ENCODE results near the gene VKORC1L1.
"Not testable (repeated sequence)": the region's sequence is repeated elsewhere in the genome, so short reads cannot be mapped to it uniquely, and the experiment has no call there.

VKORC1L1 gene

GRCh38 chr7:65923316-65923715, 50.4 kb downstream of the VKORC1L1 start:
- Histone ChIP-seq H3K9me3 (ENCODE audit: control insufficient read depth, insufficient read depth, low read length) (no peaks in the 10 kb centered on the region), H3K4me3 (ENCODE audit: low read depth, low read length) (no peak overlapping the region), H3K4me1 (ENCODE audit: control insufficient read depth, insufficient read depth, low read length) (no peaks in the 10 kb centered on the region), H3K27me3 (ENCODE audit: control insufficient read depth, insufficient read depth, low read length) (no peaks in the 10 kb centered on the region), H3K9ac (ENCODE audit: low read depth, low read length) (no peak overlapping the region), H3K36me3 (ENCODE audit: control insufficient read depth, insufficient read depth, low read length) (no peaks in the 10 kb centered on the region)

- H3K9me3 ChIP-seq (ENCODE audit: control insufficient read depth, insufficient read depth, low read length): no peaks in the 10 kb centered on the region
- H3K4me1 ChIP-seq (ENCODE audit: control insufficient read depth, insufficient read depth, low read length): no peaks in the 10 kb centered on the region
- no peaks in the 10 kb centered on the region for H3K27me3 ChIP-seq (ENCODE audit: control insufficient read depth, insufficient read depth, low read length)
- no peak overlapping the region for H3K4me3 ChIP-seq (ENCODE audit: low read depth, low read length)
- no peak overlapping the region for H3K9ac ChIP-seq (ENCODE audit: low read depth, low read length)
- no peaks in the 10 kb centered on the region for H3K36me3 ChIP-seq (ENCODE audit: control insufficient read depth, insufficient read depth, low read length)
Observed at GRCh38 chr7:65924193-65924592, 51.3 kb downstream of the VKORC1L1 start.

GRCh38 chr7:65925040-65925439, 52.2 kb downstream of the VKORC1L1 start:
- H3K36me3 ChIP-seq (ENCODE audit: control insufficient read depth, insufficient read depth, low read length): no peaks in the 10 kb centered on the region
- no peaks in the 10 kb centered on the region for H3K9me3 ChIP-seq (ENCODE audit: control insufficient read depth, insufficient read depth, low read length)
- peak overlapping the region; percentile 6 for H3K9ac ChIP-seq (ENCODE audit: low read depth, low read length)
- no peaks in the 10 kb centered on the region for H3K4me1 ChIP-seq (ENCODE audit: control insufficient read depth, insufficient read depth, low read length)
- no peaks in the 10 kb centered on the region for H3K27me3 ChIP-seq (ENCODE audit: control insufficient read depth, insufficient read depth, low read length)
- no peak overlapping the region for H3K4me3 ChIP-seq (ENCODE audit: low read depth, low read length)

DNA sequence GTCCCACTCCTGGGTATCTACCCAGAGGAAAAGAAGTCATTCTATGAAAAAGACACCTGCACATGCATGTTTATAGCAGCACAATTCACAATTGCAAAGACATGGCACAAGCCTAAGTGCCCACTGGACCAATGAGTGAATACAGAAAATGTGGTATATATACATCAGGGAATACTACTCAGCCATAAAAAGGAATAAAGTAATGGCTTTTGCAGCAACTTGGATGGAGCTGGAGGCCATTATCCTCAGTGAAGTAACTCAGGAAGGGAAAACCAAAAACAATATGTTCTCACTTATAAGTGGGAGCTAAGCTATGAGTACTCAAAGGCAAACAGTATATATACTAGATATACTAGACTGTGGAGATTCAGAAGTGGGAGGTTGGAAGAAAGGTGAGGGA, 53.7 kb downstream of the VKORC1L1 start:
- Histone ChIP-seq H3K4me1 (ENCODE audit: control insufficient read depth, insufficient read depth, low read length) (no peaks in the 10 kb centered on the region), H3K9ac (ENCODE audit: low read depth, low read length) (no peak overlapping the region), H3K27me3 (ENCODE audit: control insufficient read depth, insufficient read depth, low read length) (no peaks in the 10 kb centered on the region), H3K9me3 (ENCODE audit: control insufficient read depth, insufficient read depth, low read length) (no peaks in the 10 kb centered on the region), H3K36me3 (ENCODE audit: control insufficient read depth, insufficient read depth, low read length) (no peaks in the 10 kb centered on the region), H3K4me3 (ENCODE audit: low read depth, low read length) (no peak overlapping the region)

DNA sequence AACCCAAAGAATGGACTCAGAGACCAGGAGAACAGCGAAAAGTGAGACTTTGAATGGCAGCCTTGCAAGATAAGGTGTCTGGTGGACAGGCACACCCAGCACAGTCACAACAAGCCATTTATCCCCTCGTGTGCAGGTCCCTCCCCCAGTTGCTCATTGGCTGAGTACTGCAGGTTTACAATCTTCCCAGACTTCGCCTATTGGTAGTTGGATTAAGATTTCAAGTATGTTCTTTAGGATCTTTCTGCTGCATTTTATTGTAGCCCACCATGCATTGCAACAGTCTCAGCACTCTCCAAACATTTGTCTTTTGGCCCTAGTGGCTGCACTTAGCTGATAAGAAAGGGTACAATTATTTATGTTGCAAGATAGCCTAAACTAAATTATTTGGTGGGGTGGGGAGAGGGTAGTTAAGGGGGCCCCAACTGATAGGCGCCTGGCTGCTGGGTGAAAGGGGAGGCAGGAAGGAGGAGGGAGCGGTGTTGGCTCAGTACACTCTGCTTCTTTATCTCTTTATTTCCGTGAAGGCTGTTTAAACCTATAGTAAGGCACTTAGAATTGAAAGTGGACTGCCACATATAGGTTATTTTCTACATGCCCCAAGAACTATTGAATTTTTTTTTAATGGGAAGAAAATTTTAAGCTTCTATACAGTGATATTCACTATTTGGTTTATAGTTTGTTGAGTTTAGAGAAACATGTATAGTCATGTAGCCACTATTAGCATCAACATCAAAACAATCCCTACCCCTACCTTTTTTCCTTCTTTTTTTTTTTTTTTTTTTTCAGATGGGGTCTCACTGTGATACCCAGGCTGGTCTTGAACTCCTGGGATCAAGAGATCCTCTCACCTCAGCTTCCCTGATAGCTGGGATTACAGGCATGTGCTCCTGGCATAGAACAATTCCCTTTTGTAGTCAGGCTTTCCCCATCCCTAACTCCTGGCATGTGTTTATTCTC, 54.9 kb downstream of the VKORC1L1 start:
- Histone ChIP-seq H3K9ac (ENCODE audit: low read depth, low read length) (no peak overlapping the region), H3K4me1 (ENCODE audit: control insufficient read depth, insufficient read depth, low read length) (no peaks in the 10 kb centered on the region), H3K4me3 (ENCODE audit: low read depth, low read length) (no peak overlapping the region), H3K36me3 (ENCODE audit: control insufficient read depth, insufficient read depth, low read length) (no peaks in the 10 kb centered on the region), H3K9me3 (ENCODE audit: control insufficient read depth, insufficient read depth, low read length) (no peaks in the 10 kb centered on the region), H3K27me3 (ENCODE audit: control insufficient read depth, insufficient read depth, low read length) (no peaks in the 10 kb centered on the region)

- no peaks in the 10 kb centered on the region for H3K36me3 ChIP-seq (ENCODE audit: control insufficient read depth, insufficient read depth, low read length)
- H3K9me3 ChIP-seq (ENCODE audit: control insufficient read depth, insufficient read depth, low read length): no peaks in the 10 kb centered on the region
- H3K4me1 ChIP-seq (ENCODE audit: control insufficient read depth, insufficient read depth, low read length): no peaks in the 10 kb centered on the region
- no peak overlapping the region for H3K9ac ChIP-seq (ENCODE audit: low read depth, low read length)
- no peaks in the 10 kb centered on the region for H3K27me3 ChIP-seq (ENCODE audit: control insufficient read depth, insufficient read depth, low read length)
- H3K4me3 ChIP-seq (ENCODE audit: low read depth, low read length): no peak overlapping the region
Observed at GRCh38 chr7:65931685-65932084, 58.8 kb downstream of the VKORC1L1 start.

- Histone ChIP-seq H3K27me3 (ENCODE audit: control insufficient read depth, insufficient read depth, low read length) (no peaks in the 10 kb centered on the region), H3K4me3 (ENCODE audit: low read depth, low read length) (no peak overlapping the region)
Observed at GRCh38 chr7:65937296-65937695, 64.4 kb downstream of the VKORC1L1 start.

DNA sequence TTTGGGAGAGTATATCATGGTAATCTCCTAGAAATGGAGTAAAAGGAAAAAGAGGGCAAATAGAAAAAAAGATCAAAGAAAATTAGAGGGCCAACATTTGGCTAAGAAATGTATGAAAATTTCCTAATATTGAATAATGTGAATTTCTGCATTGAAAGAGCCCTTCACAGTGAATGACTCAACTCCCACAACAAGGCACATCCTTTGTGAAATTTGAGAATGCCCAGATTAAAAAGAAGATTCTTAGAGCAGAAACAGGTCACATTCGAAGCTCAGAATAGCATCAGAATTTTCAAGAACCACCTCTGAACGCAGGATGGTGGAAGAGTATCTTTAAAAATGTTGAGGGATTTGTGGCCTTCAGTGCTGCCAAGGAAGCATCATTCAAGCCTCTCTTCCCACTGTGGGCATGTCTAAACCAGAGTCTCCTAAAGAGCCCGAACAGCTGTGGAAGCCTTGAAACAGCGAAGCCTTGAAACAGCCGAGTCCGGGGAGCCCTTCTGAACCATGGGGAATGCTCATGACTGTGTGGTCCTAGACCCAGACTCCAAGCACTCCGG, 65.5 kb downstream of the VKORC1L1 start:
- no peak overlapping the region for H3K4me3 ChIP-seq (ENCODE audit: low read depth, low read length)
- H3K4me1 ChIP-seq (ENCODE audit: control insufficient read depth, insufficient read depth, low read length): no peaks in the 10 kb centered on the region
- H3K36me3 ChIP-seq (ENCODE audit: control insufficient read depth, insufficient read depth, low read length): no peaks in the 10 kb centered on the region
- no peak overlapping the region for H3K9ac ChIP-seq (ENCODE audit: low read depth, low read length)
- no peaks in the 10 kb centered on the region for H3K27me3 ChIP-seq (ENCODE audit: control insufficient read depth, insufficient read depth, low read length)
- H3K9me3 ChIP-seq (ENCODE audit: control insufficient read depth, insufficient read depth, low read length): no peaks in the 10 kb centered on the region

More at GRCh38 chr7:65937296-65937695, 64.4 kb downstream of the VKORC1L1 start:
- Histone ChIP-seq H3K4me1 (ENCODE audit: control insufficient read depth, insufficient read depth, low read length) (no peaks in the 10 kb centered on the region), H3K9ac (ENCODE audit: low read depth, low read length) (no peak overlapping the region), H3K36me3 (ENCODE audit: control insufficient read depth, insufficient read depth, low read length) (no peaks in the 10 kb centered on the region), H3K9me3 (ENCODE audit: control insufficient read depth, insufficient read depth, low read length) (no peaks in the 10 kb centered on the region)

DNA sequence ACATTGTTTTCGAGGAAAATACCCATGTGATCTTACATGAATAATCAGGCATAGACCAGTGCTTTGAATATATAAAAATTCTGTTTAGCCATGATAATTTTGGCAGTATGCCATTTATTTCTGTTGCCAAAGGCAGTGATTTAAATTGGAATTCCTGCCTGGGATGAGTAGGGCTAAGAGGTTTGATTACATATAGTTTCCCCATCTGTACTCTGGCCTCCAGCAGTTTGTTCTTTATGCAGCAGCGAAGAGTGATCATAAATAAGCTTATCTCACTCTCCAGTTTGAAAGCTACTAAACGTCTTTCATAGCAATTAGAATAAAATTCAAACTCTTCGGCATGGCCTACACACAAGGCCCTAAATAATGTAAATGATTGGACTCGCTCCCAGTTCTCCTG, 72.9 kb downstream of the VKORC1L1 start:
- not testable (repeated sequence) for H3K9ac ChIP-seq (ENCODE audit: low read depth, low read length); H3K36me3 ChIP-seq (ENCODE audit: control insufficient read depth, insufficient read depth, low read length); H3K4me3 ChIP-seq (ENCODE audit: low read depth, low read length); H3K27me3 ChIP-seq (ENCODE audit: control insufficient read depth, insufficient read depth, low read length); H3K9me3 ChIP-seq (ENCODE audit: control insufficient read depth, insufficient read depth, low read length); H3K4me1 ChIP-seq (ENCODE audit: control insufficient read depth, insufficient read depth, low read length)

- Histone ChIP-seq H3K9me3 (ENCODE audit: control insufficient read depth, insufficient read depth, low read length) (no peaks in the 10 kb centered on the region), H3K4me1 (ENCODE audit: control insufficient read depth, insufficient read depth, low read length) (no peaks in the 10 kb centered on the region), H3K4me3 (ENCODE audit: low read depth, low read length) (no peak overlapping the region)
Observed at GRCh38 chr7:65946904-65947303, 74.0 kb downstream of the VKORC1L1 start.

DNA sequence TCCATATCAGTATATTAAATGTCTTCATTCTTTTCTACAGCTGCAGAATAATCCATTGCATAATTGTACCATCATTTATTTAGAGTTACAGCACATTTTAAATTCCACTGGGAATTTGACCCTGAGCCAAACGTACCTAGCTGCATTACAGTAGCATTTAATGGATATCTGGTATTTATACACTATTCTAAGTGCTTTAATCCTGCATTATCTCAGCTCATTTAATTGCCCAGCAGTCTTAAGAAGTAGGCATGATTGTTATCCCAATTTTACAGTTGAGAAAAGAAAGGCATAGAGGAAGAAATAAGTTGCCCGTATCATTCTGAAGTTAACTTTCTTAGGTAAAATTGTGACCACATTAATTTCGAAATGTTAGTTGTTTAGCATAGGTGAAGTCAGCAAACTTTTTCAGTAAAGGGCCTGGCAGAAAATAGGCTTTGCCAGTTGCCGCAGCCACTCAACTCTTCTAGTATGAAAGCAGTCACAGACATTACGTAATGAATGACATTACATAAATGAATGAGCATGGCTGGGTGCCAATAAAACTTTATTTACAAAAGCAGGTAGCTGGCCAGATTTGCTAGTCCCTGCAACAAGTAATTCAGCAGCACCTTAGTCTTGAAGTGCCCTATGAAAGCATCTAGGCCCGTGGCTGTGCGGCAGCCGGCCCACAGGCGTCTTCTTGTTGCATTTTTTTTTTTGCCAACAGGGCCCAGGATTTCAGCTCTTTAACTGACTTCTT, 79.1 kb downstream of the VKORC1L1 start:
- H3K4me1 ChIP-seq (ENCODE audit: control insufficient read depth, insufficient read depth, low read length): no peaks in the 10 kb centered on the region
- H3K36me3 ChIP-seq (ENCODE audit: control insufficient read depth, insufficient read depth, low read length): no peaks in the 10 kb centered on the region
- H3K27me3 ChIP-seq (ENCODE audit: control insufficient read depth, insufficient read depth, low read length): no peaks in the 10 kb centered on the region
- H3K4me3 ChIP-seq (ENCODE audit: low read depth, low read length): no peak overlapping the region
- H3K9ac ChIP-seq (ENCODE audit: low read depth, low read length): no peak overlapping the region
- no peaks in the 10 kb centered on the region for H3K9me3 ChIP-seq (ENCODE audit: control insufficient read depth, insufficient read depth, low read length)

More at GRCh38 chr7:65946904-65947303, 74.0 kb downstream of the VKORC1L1 start:
- Histone ChIP-seq H3K9ac (ENCODE audit: low read depth, low read length) (no peak overlapping the region), H3K27me3 (ENCODE audit: control insufficient read depth, insufficient read depth, low read length) (no peaks in the 10 kb centered on the region), H3K36me3 (ENCODE audit: control insufficient read depth, insufficient read depth, low read length) (no peaks in the 10 kb centered on the region)

All from iPS-15b (cell line).